DMS153 treated with DMSO at 0.1 percent for 48 hours (cell line): ENCODE data around the gene EFCAB10.

Source experiments
- DNase-seq: peaks from one replicate; lab custom pipeline; 2025; ENCODE audit not compliant: unreplicated experiment; lab: John Stamatoyannopoulos, UW

Gene EFCAB10

DNA sequence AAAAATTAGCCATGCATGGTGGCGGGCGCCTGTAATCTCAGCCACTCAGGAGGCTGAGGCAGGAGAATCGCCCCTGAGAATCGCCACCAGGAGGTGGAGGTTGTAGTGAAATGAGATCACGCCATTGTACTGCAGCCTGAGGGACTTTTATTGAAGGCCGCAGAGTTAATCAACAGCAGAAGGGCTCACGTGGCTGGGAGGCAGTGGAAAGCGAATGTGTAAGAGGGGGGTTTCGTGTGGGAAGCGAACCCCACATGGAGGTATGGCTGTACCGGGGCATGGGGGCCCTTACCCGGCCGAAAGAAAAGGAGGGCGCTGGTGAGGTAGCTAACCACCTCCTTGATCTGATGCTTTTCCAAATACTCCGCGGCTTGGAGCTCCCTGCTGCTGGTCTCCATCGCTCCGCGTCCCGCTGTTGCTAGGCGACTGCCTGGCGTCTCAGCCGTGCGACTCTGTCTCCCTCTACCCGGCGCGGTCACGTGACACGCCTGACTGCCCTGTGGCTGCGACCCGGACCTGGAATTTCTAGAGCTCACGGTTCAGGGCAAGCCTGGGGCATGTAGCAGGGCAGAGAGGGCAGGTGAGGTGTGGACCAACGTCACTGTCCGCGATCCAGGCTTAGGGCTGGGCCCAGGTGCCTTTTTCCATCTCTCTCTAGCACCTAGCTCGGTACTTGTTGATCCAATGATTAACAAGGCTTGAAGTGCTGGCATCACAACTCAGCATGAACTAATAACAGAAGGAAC, at the start of gene EFCAB10:
EFCAB10 (minus strand) TSS at position 428 of the 746 bp plus-strand sequence; CDS start at position 398, 30 bp downstream.
- DNase-seq, result peak; percentile 71

DNA sequence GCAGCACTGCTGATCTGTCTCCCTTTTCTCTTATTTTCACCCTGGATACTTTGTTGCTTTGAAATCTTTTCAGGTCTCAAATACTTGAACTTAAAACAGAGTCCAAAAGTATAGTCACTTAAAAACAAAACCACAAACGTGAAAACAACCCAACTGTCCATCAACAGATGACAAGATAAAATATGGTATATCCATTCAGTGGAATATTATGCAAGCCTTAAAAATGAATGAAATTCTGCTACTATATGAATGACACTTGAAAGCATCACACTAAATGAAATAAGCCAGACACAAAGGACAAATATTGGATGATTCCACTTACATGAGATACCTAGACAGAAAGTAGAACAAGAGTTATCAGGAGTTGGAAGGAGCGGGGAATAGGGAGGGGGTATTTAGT, 44.7 kb upstream of the EFCAB10 start:
- no peak for DNase-seq

DNA sequence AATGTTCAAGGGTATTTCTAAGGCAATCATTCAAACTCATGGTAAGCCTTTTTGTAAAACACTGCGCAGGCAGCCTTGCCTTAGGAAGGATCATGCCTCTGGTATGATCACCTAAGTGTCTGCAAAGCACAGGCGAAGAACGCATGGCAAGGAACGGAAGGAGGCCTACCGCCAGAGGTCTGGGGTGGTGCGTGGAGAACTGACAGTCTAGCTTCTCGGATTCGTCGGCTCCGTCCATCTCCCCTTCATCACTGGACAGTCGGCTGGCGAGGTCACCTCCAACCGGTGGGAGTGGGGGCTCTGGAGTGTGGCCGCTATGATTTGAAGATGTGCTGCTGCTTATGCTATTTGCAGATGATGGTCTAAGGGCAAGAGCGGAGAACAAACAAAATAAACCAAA, 42.6 kb upstream of the EFCAB10 start:
- DNase-seq, result no peak

GRCh38 chr7:105623378-105623777, 42.1 kb upstream of the EFCAB10 start:
- no peak for DNase-seq

- no peak for DNase-seq
These were observed 40.9 kb upstream of the EFCAB10 start for GRCh38 chr7:105622106-105622731.

- DNase-seq, result no peak
These were observed 40.3 kb upstream of the EFCAB10 start for GRCh38 chr7:105621617-105622016.

GRCh38 chr7:105621176-105621575, 39.9 kb upstream of the EFCAB10 start:
- DNase-seq, result no peak

DNA sequence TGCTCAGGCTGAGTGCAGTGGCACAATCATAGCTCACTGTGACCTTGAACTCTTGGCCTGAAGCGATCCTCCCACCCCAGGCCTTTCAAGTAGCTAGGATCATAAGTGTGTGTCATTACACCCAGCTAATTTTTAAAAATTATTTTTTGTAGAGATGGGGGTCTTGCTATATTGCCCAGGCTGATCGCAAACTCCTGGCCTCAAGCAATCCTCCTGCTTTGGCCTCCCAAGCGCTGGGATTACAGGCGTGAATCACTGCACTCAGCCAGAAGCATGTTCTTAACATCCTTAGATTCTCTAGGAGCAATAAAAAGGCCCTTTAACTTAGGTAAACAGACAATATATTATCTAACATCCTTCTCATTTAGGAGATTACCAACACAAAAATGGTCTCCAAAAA, 38.3 kb upstream of the EFCAB10 start:
- DNase-seq, result no peak

GRCh38 chr7:105618016-105618296, 36.7 kb upstream of the EFCAB10 start:
- DNase-seq, result no peak

DNA sequence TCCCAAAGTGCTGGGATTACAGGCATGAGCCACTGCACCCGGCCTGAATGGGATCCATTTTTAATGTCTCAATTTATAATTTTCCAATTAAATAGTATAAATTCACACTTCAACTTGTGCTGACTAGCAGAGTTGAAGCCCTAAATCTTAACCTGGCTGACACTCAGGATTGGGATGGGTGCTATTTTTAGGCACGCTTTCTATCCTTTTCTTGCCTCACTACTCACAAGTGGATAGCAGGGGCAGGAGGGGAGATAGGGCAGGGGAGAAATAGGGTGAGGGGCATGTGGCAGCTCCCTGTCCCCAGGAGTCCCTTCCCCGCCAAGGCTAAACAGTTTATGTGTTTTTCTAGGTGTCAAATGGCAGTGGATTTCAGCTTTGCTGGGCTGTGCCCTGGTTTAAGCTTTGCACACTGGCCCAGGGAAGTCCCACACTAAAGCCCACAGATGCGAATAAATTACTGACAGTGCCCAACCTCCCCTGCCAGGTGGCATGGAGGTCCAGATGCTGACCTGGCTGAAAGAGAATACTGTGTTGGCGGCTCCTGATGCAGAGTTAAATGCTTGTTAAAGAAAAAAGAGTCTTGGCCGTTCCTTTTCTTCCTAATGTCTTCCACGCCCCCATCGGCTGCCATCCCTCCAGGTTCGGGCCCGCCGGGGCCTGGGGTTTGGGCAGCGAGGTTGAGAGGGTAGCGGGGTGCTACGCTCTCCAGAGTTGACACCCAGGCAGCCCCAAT, 36.2 kb upstream of the EFCAB10 start:
- DNase-seq, result no peak

- no peak for DNase-seq
These were observed 33.1 kb upstream of the EFCAB10 start for GRCh38 chr7:105614341-105614840.

GRCh38 chr7:105613611-105614330, 32.5 kb upstream of the EFCAB10 start:
- DNase-seq, result no peak

DNA sequence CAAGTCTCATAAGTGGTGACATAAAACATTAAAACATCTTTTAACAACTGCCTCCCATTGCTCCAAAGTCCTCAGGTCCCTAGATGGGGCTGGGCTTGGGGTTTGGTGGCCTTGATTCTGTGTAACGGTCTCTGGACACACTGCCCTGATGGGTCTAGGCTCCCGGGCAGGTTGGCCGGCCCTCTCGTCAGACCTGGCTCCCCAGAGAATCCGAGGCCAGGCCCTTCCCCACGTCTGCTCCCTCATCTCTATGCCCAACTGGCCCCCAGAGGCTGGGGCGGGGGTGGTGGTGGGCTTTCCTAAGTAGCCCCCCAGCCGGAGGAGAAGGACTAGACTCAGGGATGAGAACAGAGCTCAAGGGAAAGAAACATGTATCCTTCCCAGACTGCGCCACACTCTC, 31.5 kb upstream of the EFCAB10 start:
- DNase-seq, result no peak

DNA sequence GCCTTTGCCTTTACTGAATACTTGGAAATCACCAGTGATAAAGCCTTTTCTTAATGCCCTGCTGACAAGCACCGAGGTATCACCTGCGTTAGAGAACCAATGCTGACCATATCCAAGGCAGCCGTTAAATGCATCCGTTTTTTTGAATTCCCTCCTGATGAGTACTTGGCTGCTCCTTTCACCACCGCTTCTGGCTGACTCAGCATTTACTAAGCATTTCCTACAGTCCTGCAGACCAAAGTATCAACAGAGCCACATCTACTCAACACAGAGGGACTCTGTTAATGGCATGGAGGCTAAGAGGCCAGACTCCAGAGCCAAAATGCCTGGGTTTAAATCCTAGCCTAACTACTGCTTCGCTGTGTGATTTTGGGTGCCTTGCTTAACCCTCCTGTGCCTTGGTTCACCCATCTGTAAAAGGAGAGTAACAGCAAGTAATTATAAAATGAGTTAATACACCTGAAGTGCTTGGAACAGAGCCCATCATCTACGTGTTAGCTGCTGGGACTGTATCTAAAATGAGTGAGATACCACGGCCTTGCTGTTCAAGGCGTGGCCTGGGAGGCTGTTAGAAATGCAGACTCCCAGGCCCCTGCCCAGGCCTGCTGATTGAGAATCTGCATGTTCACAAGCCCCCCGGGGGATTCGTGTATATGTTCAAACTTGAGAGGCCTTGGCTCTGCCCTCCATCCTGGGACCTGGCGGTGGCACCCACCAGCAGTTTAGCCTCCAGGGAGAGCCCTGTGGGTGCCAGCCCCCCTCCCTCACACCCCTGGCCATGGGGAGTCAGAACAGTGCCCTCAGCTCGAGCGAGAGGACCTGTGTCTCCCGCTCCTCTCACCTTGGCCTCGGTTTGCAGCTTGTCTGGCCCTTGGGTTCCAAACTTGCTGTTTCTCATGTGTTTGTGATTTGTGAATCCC, 30.8 kb upstream of the EFCAB10 start:
- DNase-seq, result no peak

- DNase-seq, result no peak
These were observed 29.1 kb upstream of the EFCAB10 start for GRCh38 chr7:105610165-105610930.

GRCh38 chr7:105602325-105603305, 21.3 kb upstream of the EFCAB10 start:
- DNase-seq, result no peak

GRCh38 chr7:105600720-105601550, 19.6 kb upstream of the EFCAB10 start:
- no peak for DNase-seq

DNA sequence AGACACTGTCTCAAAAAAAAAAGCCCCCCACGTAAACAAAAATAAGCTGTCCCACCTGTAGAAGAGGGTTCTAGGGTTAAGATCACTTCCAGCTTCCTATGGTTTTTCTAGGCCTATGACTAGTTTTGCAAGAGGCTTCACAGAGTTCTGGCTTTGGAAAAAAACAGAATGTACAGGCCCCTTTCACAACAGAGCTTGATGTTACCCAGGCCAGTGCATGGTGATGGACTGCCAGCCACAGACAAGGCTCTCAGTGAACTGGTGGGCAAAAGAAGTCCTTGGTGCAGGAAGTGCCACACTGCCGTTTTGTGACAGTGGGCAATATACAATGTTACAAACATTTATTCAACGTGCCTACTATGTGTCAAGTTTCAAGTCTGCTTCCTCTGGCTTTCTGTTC, 18.3 kb upstream of the EFCAB10 start:
- no peak for DNase-seq
